ENCODE data around the gene HSD17B3.
"Not testable (repeated sequence)": the region's sequence is repeated elsewhere in the genome, so short reads cannot be mapped to it uniquely, and the experiment has no call there.

The HSD17B3 gene

GRCh38 chr9:96236337-96236736 lies 65.6 kb downstream of the HSD17B3 start:
- not testable (repeated sequence) for DNase-seq (ENCODE audit: low spot score)

DNA sequence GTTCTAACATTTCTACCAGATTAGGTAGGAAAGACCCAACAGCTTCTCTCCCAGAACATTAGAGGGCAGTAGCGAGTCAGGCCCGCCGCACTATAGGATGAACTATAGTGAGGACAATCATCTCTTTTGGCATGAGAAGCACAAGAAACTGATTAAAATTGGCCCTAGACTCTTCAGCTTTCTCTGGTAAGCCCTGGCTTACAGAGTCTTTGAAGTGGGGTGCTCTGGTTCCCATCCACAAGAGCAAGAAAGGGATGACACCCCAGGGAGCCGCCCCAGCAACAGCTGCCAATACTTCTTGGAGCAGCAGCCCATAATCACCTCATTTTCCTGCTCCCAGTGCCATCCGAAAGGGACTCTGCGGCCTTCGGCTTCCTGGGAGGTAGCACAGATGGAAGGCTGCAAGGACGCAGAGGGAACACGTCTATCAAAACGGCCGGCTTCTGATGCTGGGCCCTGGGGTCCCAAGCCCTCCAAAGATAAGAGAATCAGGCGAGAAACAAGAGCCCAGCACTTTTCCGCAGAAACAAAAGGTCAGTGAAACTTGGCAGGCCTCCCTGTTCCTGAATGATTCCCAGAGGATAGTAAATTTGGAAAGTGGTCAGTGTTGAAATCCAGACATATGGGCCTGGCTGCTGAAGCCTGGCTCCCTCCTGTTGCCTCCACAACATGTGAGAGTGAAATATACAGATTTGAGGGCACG lies 69.3 kb downstream of the HSD17B3 start:
- DNase-seq (ENCODE audit: low spot score), result no peak

- DNase-seq (ENCODE audit: low spot score), result no peak
These were observed 69.8 kb downstream of the HSD17B3 start for GRCh38 chr9:96232164-96232538.

- no peak for DNase-seq (ENCODE audit: low spot score)
These were observed 72.0 kb downstream of the HSD17B3 start for GRCh38 chr9:96230002-96230401.

DNA sequence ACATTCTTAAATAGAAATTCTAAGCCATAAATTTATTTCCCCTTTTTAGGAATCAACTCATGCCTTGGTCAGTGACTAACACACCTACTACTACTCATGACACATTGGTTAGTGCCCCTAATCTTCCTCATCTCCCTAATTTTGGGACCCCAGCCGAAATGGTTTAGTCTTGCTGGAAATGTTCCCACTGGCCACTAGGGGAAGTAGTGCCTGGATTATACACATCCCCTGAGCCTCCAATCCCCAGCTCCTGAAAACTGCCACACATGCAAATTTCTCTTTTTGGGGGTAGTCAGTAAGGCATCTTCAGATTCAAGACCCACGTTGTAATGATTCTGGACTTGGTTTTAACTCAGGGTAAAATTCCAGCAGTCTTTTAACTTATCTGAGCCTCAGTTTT lies 79.8 kb downstream of the HSD17B3 start:
- no peak for DNase-seq (ENCODE audit: low spot score)

GRCh38 chr9:96219900-96220257 lies 82.1 kb downstream of the HSD17B3 start:
- DNase-seq (ENCODE audit: low spot score), result no peak

DNA sequence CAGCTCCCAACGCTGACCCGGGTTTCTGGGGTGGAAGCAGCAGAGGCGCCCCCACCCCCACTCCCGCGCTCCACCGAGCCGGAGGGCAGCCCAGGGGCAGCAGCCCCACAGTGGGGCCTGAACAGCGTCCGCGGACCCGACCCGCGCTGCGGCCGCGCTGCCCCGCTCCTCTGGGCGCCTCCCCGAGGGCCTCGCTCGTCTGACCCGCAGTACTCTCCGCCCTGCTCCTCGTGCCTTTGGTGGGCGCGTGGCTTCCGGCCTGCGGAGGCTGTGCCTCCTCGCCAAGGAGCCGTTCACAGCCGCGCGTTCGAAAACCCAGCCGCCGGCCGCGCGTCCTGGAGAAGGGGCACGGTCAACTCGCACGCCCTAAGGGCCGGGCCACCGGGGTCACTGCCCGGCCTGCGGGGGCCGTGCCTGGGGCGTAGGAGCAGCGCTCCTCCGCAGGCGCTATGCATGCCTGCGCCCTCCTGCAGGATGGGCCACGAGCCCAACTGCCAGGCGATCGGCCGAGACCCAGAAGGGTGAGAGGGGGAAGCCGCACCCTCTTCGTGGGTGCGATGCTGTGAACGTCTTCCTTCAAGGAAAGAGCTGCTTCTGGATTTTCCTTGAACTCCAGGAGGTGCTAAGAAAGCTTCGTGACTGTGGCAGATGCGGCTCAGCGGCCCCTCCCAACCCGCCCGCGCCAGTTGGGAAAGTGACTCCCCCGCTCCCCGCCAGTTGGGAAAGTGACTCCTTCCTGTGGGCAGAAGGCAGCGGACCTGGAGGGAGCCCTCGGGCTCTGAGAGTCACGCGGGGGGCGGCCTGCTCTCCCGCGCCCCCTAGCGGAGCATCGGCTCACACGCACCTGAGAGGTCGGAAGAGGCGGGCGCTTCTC lies 82.7 kb downstream of the HSD17B3 start:
- peak; percentile 14 for DNase-seq (ENCODE audit: low spot score)

- DNase-seq (ENCODE audit: low spot score), result peak; percentile 49
These were observed 84.0 kb downstream of the HSD17B3 start for GRCh38 chr9:96217754-96218693.

GRCh38 chr9:96217294-96217707 lies 84.7 kb downstream of the HSD17B3 start:
- DNase-seq (ENCODE audit: low spot score), result no peak

DNA sequence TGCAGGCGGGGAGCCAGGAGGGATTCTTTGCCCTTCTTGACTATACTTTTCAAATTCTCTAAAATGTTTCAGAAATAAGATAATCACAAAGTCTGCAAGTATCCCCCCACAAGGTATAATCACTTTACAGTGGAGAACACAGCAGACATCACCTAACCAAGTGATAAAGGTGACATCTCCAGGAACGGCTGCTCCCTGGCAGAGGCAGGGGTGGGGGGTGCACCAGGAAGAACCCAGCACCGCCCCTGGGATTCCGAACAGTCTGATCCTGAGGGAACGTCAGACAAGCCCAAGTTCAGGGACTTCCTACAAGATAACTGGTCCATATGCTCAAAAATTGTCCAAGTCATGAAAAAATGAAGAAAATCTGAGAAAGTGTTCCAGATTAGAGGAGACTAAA lies 85.4 kb downstream of the HSD17B3 start:
- no peak for DNase-seq (ENCODE audit: low spot score)

DNA sequence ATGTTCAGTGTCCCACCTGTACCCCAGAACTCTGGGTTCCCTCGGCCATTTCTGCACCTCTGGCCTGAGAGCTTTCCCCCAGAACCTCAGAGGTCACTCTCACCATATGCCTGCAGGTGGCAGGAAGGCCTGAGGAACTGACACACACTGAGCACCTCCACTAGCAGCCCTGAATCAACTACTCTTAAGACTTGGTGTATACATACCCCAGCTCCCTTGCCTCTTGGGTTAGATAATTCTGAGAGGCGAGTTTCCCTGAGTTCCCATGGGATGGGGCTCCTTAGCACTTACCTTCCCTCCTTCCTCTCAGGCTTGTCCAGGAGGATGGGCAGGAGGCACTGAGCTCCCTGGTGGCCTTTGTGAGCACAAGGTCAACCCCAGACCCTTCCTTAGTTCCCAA lies 86.1 kb downstream of the HSD17B3 start:
- no peak for DNase-seq (ENCODE audit: low spot score)

- no peak for DNase-seq (ENCODE audit: low spot score)
These were observed 87.3 kb downstream of the HSD17B3 start for GRCh38 chr9:96214635-96215034.

GRCh38 chr9:96209407-96210271 lies 92.3 kb downstream of the HSD17B3 start:
- DNase-seq (ENCODE audit: low spot score), result no peak

- no peak for DNase-seq (ENCODE audit: low spot score)
These were observed 95.7 kb downstream of the HSD17B3 start for GRCh38 chr9:96206156-96206751.

GRCh38 chr9:96204853-96205252 lies 97.1 kb downstream of the HSD17B3 start:
- DNase-seq (ENCODE audit: low spot score), result no peak

DNA sequence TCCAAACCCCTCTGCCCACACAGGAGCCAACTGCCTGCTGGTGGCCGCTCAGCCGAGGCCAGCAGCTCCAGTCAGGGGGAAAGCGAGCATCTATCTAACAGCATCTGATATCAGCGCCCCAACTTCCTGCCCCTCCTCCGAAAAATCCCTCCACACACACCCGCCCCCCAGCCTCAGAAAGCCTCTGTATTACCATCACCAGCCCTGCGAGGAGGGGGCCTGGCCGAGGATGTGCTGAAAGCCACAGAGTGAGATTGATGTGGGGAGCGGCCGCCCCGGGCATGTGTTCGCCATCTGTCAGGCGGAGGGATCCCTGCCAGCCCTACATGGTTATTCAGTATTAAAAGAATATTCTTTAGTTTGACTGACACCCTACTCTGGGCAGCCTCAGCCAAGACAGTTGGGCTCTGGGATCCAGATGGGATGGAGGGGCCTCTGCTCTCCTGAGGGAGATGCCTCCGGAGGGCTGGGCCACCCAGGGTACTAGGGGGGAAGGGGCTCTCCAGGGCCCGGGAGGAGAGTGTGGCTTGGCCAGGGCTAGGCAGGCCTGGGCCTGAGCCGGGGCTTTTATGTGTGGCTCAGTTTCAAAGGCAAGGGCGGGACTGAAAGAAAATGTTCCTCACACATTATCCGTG lies 98.0 kb downstream of the HSD17B3 start:
- DNase-seq (ENCODE audit: low spot score), result no peak

DNA sequence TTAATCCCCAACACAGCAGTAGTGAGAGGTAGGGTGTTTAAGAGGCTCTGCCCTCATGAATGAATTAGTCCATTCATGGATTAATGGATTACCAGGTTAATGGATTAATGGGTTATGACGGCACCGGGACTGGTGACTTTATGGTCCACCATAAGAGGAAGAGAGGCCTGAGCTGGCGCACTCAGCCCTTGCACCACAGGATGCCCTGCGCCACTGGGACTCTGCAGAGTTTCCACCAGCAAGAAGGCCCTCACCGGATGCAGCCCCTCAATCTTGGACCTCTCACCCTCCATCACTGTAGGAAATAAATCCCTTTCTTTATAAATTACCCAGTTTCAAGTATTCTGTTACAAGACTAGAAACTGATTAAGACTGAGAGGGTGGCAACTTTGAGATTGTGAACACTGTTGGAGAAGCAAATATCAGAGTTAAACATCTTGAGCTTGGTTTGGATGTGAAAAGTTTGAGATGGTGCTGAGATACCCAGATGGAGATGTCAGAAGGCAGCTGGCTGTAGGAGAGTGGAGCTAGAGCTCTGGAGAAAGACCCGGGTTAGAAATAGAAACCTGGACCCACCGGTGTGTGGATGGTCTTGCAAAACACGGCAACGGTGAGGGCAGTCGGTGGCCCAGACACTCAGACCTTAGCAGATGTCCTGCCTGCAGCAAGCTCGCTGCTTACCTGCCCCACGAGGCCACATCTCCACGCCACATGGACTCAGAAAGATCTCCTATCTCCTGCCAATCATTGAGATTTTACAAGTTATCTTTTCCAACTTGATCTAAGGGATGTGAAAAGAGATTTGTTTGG lies 98.8 kb downstream of the HSD17B3 start:
- DNase-seq (ENCODE audit: low spot score), result no peak

- DNase-seq (ENCODE audit: low spot score), result no peak
These were observed 100.8 kb downstream of the HSD17B3 start for GRCh38 chr9:96201140-96201539.

DNA sequence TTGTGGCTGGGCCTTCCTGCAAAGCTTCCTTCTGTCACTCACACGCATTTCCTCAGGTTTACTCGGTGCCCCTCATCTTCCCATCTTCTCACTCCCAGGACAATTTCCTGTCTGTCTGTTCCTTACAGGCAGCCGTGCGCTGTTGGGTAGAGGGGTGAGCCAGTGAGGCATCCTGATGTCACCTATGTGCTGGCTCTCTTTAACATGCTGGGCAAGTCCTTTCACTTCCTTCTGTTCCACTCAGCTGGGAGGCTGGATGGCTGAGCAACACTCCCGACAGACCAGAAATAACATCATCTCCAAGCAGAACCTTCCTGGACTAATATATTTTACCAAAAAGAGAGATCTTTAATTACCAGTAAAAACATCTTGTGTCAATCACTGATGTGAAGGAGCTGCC lies 103.0 kb downstream of the HSD17B3 start:
- no peak for DNase-seq (ENCODE audit: low spot score)

GRCh38 chr9:96195541-96195940 lies 106.4 kb downstream of the HSD17B3 start:
- no peak for DNase-seq (ENCODE audit: low spot score)

Measured in CD4-positive, alpha-beta T cell treated with Interleukin-6 at 100 ng/mL for 8 hours (primary cell).